Activated effector memory CD4-positive, alpha-beta T cell treated with anti-CD3 and anti-CD28 coated beads, Interleukin-2, amount 50 U/mL, for 16 hours (primary cell): Measurements from ENCODE around the gene NPHP1.
"Not testable (repeated sequence)": the region's sequence is repeated elsewhere in the genome, so short reads cannot be mapped to it uniquely, and the experiment has no call there.

Experiments used
- DNase-seq: peaks from one replicate; pipeline ENCODE4 v3.0.0-alpha.2; 2020

The NPHP1 gene

DNA sequence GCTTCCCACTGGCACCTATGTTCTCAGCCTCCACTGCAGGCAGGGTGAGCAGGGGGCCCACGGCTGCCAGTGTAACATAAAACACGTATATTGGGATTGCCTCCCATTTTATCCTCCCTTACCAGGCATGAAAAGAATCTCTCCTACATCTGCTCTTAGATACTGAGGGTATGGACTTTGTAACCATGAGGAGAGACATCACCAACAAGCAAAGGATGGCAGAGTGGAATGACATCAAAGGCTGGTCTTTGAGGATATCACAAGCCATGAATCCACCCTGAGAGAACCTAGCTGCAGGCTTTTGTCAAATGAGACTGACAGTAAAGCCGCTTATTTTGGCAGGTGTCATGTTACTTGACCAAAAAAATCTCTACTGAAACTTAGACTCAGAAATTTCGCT, 7.4 kb downstream of the NPHP1 start:
- no peak for DNase-seq

DNA sequence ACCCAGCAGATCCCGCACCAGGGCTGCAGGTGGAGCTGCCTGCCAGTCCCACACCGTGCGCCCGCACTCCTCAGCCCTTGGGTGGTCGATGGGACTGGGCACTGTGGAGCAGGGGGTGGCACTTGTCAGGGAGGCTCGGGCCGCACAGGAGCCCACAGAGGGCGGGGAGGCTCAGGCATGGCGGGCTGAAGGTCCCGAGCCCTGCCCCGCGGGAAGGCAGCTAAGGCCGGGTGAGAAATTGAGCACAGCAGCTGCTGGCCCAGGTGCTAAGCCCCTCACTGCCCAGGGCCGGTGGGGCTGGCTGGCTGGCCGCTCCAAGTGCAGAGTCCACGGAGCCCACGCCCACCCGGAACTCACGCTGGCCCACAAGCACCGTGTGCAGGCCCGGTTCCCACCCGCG, 14.6 kb downstream of the NPHP1 start:
- not testable (repeated sequence) for DNase-seq

DNA sequence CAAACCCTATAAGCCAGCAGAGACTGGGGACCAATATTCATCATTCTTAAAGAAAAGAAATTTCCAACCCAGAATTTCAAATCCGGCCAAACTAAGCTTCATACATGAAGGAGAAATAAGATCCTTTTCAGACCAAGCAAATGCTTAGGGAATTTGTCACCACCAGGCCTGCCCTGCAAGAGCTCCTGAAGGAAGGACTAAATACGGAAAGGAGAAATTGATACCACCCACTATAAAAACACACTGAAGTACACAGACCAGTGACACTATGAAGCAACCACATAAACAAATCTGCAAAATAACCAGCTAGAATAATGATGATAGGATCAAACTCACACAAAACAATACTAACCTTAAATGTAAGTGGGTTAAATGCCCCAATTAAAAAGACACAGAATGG, 22.4 kb downstream of the NPHP1 start:
- no peak for DNase-seq

DNA sequence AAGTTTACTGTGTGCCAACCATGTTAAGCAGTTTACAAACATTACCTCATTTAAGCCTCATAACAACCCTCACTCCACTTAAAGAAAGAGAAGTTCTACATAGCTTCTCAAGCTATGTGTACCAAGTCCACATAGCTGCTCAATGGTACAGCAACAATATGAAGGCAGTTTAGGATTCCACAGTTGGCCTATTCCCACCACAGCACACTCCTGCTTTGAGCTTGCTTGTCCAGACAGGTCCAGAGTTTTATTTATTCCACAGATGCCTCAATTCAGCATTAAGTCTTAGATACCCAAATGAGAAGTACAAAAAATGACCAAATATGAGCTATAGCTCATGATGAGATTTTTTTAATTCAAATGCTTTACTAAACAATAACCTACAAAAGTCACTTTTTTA, 24.8 kb downstream of the NPHP1 start:
- DNase-seq: no peak

DNA sequence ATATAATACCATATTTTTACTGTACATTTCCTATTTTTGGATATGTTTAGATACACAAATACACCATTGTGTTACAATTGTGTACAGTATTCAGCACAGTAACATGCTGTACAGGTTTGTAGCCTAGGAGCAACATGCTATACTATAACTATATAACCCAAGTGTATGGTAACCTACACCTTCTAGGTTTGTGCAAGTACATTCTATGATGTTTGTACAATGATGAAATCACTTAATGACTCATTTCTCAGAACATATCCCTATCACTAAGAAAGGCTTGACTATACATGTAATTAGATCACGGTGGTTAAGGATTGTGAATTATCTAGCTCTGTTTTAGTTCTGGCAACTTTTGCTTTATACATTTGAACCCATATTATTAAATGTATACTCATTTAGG, 31.3 kb downstream of the NPHP1 start:
- no peak for DNase-seq

DNA sequence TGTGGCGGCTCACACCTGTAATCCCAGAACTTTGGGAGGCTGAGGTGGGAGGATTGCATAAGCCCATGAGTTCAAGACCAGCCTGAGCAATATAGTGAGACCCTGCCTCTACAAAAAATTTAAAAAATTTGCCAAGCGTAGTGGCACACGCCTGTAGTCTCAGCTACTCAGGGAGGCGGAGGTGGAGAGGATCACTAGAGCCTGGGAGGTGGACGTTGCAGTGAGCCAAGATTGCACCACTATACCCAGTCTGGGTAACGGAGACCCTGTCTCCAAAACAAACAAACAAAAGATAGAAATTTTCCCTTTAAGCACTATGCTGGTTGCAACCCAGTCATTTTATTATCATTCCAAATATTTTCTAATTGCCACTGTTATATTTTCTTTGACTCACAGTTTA, 32.3 kb downstream of the NPHP1 start:
- DNase-seq: no peak

DNA sequence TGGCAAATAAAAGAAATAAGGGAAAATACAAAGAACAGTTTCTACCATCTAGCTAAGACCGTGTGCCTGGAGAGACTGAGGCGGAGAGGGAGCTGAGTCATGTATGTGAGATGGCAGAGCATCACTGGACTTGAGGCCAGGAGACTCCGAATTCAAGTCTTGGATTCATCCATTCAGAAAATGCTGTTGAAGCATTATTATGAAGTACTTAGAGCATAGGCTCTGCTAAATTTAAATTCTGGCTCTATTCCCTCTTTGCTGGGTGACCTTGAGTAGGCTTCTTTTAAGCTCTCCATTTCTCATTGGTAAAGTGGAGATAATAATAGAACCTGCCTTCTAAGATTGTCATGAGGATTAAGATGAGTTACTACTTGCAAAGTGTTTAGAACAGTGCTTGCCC, 34.7 kb downstream of the NPHP1 start:
- no peak for DNase-seq

DNA sequence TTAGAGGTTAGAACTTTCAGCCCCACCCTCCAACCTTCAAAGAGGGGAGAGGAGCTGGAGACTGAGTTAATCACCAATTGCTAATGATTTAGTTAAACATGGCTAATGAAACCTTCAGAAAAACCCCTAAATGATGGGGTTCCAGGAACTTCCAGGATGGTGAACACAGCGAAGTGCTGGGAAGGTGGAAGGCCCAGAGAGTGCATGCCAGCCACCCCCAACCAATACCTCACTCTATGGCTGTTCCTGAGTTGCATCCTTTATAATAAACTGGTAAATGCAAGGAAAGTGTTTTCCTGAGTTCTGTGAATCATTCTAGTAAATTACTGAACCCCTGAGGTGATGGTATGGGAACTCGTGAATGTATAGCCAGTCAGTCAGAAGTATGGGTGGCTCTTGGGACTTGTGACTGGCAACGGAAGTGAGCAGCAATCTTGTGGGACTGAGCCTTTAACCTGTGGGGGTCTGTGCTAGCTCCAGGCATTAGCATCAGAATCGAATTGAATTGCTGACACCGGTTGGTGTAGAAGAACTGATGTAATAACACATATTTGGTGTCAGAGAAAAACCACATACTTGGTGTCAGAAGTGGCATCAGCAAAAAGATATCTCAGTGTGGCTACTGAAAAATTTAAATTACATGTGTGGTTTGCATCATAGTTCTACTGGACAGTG, 37.4 kb downstream of the NPHP1 start:
- DNase-seq: no peak

DNA sequence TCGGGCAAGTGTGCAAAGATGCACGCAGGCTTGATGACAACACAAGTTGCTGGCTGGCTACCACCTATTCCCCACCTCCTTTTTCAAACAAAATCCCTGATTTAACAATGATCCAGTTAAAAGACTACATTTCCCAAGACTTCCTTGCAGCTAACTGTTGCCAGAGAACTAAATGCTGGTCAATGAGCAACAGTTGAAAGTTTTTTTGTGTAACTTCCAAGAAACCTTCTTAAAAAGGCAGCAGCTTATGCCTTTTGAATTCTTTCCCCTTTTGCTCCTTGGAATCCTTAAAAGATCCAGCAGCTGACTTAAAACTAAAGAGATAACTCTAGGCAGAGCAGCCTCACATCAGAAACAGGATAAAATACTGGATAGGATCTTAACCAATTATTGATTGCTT, 38.5 kb downstream of the NPHP1 start:
- no peak for DNase-seq

DNA sequence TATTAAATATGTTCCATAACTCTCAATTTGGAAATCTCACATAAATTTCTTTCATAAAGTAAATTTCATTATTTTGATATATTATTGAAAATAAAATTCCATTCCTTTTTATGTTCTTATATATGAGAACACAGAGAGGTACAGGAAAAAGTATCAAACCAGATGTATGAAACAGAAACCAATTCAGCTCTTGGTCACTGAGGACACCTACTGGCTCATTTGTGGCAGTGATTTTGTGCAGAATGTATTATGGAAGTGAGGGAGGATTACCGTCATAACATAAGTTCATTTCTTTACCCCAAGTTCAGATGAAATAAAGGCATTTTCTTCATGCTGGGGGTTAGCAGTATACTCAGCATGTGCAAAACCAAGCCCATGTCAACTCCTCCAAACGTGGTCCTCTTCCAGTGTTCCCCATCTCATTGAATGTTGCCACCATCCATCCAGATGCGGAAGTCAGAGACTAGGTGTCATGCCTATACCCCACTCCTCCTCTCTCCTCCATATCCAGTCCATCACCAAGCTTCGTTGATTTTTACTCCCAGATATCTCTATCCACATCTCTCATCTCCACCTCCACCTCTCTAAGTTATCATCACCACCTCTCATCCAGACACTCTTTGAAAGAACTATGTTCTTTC, 47.5 kb downstream of the NPHP1 start:
- no peak for DNase-seq

DNA sequence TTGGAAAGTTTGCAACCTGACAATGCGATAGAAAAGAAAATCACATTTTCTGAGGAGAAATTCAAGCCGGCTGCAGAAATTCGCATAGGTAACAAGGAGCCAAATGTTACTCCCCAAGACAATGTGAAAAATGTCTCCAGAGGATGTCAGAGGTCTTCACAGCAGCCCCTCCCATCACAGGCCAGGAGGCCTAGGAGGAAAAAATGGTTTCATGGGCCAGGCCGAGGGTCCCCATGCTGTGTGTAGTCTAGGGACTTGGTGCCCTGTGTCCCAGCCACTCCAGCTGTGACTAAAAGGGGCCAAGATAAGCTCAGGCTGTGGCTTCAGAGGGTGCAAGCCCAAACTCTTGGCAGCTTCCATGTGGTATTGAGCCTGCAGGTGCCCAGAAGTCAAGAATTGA, 50.0 kb downstream of the NPHP1 start:
- DNase-seq: not testable (repeated sequence)

DNA sequence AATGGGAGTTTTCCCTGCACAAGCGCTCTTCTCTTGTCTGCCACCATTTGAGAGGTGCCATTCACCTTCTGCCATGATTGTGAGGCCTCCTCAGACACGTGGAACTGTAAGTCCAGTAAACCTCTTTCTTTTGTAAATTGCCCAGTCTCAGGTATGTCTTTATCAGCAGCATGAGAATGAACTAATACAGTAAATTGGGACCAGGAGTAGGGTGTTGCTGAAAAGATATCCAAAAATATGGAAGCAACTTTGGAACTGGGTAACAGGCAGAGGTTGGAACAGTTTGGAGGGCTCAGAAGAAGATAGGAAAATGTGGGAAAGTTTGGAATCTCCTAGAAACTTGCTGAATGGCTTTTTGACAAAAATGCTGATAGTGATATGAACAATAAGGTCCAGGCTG, 50.6 kb downstream of the NPHP1 start:
- DNase-seq: not testable (repeated sequence)

DNA sequence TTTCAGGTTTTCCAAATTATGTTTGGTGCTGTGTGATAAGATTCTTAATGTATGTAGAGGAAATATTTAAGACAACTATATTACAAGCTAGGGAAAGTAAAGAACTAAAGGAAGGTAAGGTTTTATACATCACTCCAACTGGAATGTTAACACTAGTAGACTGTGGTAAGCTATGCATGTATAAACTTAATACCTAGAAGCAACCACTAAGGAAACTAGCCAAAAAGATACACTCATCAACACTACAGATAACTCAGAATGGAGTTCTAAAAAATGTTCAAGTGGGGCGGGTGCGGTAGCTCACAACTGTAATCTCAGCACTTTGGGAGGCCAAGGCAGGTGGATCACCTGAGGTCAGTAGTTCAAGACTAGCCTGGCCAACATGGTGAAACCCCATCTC, 51.4 kb downstream of the NPHP1 start:
- no peak for DNase-seq

DNA sequence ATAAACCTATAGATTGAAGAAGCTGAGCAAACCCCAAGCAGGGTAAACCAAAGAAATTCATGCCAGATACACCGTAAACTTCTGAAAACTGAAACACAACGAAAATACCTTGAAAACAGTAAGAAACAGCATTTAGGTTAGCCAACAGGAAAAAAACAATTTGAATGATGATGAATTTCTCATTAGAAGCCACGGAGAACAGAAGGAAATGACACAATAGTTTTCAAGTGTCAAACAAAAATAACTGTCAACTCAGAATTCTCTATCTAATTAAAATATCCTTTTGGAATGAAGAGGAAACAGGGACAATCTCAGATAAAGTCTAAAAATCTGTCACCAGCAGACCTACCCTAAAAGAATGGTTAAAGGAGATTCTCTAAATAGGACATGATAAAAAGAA, 51.9 kb downstream of the NPHP1 start:
- DNase-seq: no peak

DNA sequence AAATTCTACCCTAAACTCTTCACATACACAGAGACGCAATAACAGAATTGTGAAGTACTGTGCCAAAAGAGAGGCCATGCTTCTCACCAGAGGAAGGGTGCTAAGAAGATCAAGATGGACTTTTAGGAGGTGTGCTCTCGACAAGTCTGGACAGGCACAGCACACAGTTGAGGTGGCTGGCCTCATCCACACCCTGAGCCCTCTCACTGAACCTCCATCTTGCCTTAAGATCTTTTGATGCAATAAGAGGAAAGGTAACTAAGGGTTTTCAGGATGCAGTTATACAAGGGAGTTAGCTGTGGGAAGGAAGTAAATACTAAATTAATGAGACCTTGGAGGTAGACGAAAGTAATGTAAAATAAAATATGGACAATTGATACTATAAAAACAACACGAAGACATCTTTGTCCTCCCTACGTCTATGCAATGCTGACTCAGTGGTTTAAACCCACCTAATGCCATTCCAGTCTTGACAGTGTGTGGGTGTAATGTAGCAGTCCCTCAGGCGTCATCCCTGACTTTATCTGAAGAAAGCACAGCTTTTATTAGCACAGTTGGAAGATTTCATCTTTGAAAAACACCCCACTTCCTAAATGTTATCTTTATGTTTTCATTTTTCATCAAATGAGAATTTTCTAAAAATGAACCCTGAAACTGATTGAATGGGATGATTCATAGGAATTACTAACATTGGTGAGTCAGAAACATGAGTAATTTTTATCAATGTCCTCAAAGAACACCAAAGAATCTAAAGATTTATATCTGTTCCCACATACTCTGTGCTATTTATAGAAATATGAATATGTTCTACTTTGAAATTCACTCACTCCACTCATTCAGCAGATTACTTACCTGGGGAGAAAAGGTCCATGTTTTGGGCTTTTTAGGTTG, 55.2 kb downstream of the NPHP1 start:
- DNase-seq: no peak

DNA sequence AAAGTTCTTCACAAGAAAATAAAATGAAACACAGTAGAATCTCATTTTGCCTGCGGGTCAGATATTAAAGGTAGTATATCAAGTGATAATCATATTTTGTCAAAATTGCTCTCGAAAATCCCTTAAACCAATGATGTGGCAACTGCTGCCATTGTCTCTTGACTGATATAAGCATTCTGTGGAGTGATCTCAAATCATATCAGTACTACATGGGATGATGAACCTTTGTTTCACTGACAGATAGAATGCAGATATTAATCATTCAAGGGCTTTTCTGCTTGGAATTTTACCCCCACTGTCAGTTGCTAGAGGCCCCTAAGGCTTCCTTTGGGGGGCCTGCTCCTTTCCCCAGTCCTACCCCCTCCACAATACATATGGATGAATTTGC, 57.9 kb downstream of the NPHP1 start:
- no peak for DNase-seq

DNA sequence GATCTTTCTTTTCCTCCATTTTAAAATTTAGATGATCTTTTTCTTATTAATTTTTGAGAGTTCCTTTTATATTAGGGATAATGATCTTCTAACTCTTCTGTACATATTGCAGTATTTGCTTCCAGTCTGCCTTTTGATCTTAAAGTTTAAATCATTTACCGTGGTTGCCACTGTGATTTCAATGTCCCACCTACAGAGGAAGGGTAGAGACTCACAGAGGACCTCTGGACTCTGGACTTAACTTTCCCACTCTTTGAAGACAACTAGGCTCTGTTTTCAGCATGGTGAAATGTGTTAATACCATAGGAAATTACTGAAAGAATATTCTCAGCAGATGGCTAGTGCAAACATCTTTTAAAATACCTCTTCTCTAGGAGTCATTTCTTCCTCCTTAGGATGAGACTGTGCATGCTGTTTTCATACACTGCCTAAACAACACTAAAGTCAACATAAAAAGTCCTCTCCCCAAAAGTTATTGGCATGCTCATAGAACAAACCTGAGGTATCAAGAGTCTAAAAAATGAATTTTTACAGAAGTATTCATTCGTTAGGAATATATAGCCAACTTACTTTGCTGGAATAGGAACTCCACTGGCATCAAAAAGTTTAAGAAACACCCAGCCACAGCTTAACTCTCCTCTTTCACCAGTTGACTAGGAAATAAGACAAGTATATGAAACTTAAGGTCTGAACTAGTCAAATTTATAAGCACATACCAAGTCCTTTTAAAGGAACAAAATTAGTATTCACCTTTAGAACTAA, 58.4 kb downstream of the NPHP1 start:
- DNase-seq: no peak

DNA sequence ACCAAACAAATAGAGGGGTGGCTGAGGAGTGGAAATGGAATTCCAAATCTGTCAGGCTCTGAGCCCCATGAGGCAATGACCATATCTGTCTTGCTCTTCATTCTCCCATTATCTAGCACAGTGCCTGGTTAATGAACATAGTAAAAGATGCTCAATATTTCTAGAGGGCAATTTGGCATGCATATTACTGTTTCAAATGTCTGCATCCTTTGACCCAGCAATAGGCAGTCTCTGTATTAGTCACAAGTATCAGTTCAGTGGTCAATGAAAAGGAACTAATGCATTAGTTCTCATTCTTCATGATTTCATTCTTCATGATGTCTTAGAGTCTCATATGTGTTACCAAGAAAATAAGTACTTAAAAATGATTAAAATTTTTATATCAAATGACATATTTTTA, 60.8 kb downstream of the NPHP1 start:
- DNase-seq: no peak

DNA sequence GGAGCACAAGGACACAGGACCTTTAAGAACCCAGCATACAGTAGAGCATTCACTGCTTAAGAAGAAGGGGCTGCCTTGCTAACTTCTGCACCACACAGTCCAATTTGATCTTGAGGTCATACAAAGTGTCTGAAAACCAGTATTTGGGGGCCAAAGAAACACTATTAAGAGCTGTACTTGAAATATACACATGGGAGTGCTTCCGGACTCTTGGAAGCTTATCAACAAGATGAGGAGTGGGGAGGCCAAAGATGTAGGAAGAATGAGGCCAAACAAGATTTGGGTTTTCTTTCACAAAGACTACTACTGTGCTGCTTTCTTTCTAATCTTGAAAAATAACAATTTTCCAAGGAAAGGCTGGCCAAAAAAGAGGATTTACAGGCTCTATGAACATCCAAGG, 64.4 kb downstream of the NPHP1 start:
- DNase-seq: no peak

DNA sequence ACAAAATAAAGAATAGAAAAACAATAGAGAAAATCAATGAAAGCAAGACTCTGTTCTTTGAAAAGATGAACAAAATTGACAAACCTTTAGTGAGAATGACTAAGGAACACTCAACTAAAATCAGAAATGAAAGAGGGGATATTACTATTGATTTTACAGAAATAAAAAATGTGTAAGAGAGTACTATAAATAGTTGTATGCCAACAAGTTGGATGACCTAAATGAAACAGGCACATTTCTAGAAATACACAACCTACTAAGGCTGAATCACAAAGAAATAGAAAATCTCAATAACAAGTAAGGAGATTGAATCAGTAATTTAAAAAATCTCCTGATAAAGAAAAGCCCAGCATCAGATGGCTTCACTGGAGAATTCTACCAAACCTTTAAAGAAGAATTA, 70.8 kb downstream of the NPHP1 start:
- DNase-seq: no peak

DNA sequence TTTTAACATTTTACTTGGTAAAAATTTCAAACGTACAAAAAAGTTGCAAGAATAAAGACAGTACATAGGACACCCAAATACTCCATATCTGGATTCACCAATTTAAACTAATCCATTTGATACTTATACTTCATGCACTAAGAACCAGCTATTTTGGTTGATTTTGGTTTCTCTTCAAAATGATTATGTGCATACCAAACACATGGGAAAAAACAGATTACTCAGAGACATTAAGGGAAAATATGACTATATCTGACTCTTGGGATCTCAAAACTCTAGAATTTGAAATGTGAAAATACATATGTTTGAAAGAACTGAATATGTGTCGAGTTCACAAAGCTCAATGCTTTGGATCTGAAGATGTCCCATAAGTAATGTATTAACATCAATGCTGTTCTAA, 73.6 kb downstream of the NPHP1 start:
- DNase-seq: no peak

DNA sequence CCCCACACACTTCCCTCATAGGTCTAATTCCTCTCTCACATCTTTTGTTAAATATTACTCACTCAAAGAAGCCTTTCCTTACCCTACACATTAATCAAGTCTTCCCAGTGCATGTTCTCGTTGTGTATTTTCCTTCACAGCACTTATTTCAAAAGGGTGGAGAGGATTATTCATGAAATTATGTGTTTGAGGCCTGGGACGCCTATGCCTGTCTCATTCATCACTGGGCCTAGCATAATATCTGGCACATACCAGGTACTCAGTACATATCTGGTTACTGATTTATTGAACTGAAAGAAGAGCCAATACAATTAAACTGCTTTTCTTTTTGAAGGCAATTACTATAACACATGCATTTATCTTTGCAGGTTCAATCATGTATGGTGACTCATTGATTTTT, 74.1 kb downstream of the NPHP1 start:
- DNase-seq: no peak

DNA sequence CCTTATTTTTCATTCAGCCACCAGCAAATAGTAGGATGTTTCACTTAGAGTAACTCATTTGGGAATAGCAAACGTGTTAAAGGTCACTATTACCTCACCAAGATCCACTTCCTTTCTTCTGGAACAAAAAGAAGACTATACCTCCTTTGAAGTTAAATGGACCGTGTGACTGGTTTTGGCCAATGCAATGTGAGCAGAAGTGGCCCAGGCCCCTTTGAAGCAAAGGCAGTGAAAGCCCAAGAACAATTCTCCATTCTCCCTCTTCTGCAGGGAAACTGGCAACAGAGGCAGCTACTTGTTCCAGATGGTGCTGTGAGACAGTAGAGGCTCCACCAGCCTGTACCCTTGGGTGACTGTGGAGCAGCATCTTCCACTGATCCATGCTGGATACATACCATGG, 77.9 kb downstream of the NPHP1 start:
- no peak for DNase-seq
